HCT116 (cell line): ENCODE data around the gene SDK1. TPM values are rescaled to one million over a fixed set of nuclear protein-coding genes. Genes with fewer than 3 reads are reported as not detected.

Experiments used
- ATAC-seq: fragments of 200-7000 bp; cut with Tn5 transposase; 2 replicates; pipeline ENCODE4 v1.9.1; 2020; ENCODE audit warnings: mild to moderate bottlenecking, moderate library complexity
- BruUV-seq: library from RNA; stranded (reverse); fragments of 400-500 nt; replicated peaks from 2 replicates; lab custom pipeline; 2021; lab: Mats Ljungman, UMichigan
- CTCF ChIA-PET: fragments of 300-600 bp; sonication (Branson Sonifier 250); formaldehyde crosslinking; loops from one replicate; lab custom pipeline; 2021; ENCODE audit warnings: antibody characterized with exemption; lab: Charles Lee
- POLR2A ChIA-PET: fragments of 300-600, 350-600 bp; sonication (Branson Sonifier 250); formaldehyde crosslinking; loops from one replicate; lab custom pipeline; 2021; ENCODE audit warnings: antibody characterized with exemption; lab: Charles Lee
- RAD21 ChIA-PET, 2 experiments: fragments of 300-600 bp; sonication (Branson Sonifier 250); formaldehyde crosslinking; loops; one replicate each; lab custom pipeline; 2023; ENCODE audit warnings: low total read pairs in 2 of 2; ENCODE audit not compliant: uncharacterized antibody in 2 of 2, unreplicated experiment in 2 of 2, low non-redundant PET in 1 of 2; lab: Charles Lee
- DNase-seq: peaks from one replicate; pipeline ENCODE4 v3.0.0-alpha.2; 2010; ENCODE audit warnings: low read depth, low spot score
- H2AFZ ChIP-seq: fragments of 200-600 bp; shearing (Covaris generic), sonication (generic); 2 replicates; pipeline ENCODE4 v1.6.1; 2017; ENCODE audit warnings: low read depth, mixed run types, mixed read lengths, antibody characterized with exemption, low read length; ENCODE audit not compliant: poor library complexity, severe bottlenecking
- H3K27ac ChIP-seq: 2 replicates; pipeline ENCODE4 v1.5.1; 2012; ENCODE audit warnings: low read depth, low read length
- H3K27me3 ChIP-seq: fragments of 200-600 bp; sonication (generic); 2 replicates; pipeline ENCODE4 v1.6.1; 2016; ENCODE audit warnings: mixed run types, low read length, mixed read lengths; ENCODE audit not compliant: insufficient read depth
- H3K36me3 ChIP-seq, 2 experiments: fragments of 200-500 bp in 1 of 2; fragments of 200-600 bp in 1 of 2; sonication (Bioruptor generic) in 1 of 2; sonication (generic) in 1 of 2; 2 replicates each; pipeline versions ENCODE4 v1.5.1 to v1.6.1; 2014 to 2016; ENCODE audit warnings: low read length in 2 of 2, inconsistent platforms in 1 of 2, mixed read lengths in 1 of 2, mixed run types in 1 of 2; ENCODE audit not compliant: insufficient read depth in 2 of 2, control insufficient read depth in 1 of 2
- H3K4me1 ChIP-seq, 2 experiments: fragments of 200-600 bp in 1 of 2; sonication (generic) in 1 of 2; 2 replicates each; pipeline versions ENCODE4 v1.5.1 to v1.6.1; 2012 to 2017; ENCODE audit warnings: low read length in 2 of 2, inconsistent platforms in 1 of 2, mild to moderate bottlenecking in 1 of 2, mixed read lengths in 1 of 2, mixed run types in 1 of 2, moderate library complexity in 1 of 2; ENCODE audit not compliant: insufficient read depth in 2 of 2, control insufficient read depth in 1 of 2
- H3K4me2 ChIP-seq: fragments of 200-600 bp; sonication (generic); 2 replicates; pipeline ENCODE4 v1.6.1; 2017; ENCODE audit warnings: mixed run types, low read length, mixed read lengths
- H3K4me3 ChIP-seq, 2 experiments: fragments of 200-600 bp in 1 of 2; sonication (generic) in 1 of 2; replicated peaks in 1 of 2; 2 replicates each; pipeline ENCODE4 v1.5.1; 2011 to 2016; ENCODE audit warnings: low read length in 2 of 2, control low read depth in 1 of 2, low read depth in 1 of 2, mild to moderate bottlenecking in 1 of 2, mixed read lengths in 1 of 2, mixed run types in 1 of 2
- H3K79me2 ChIP-seq: fragments of 200-600 bp; sonication (generic); 2 replicates; pipeline ENCODE4 v1.6.1; 2017; ENCODE audit warnings: mild to moderate bottlenecking, mixed run types, low read length, moderate library complexity, mixed read lengths; ENCODE audit not compliant: insufficient read depth
- H3K9ac ChIP-seq: fragments of 200-600 bp; sonication (generic); 2 replicates; pipeline ENCODE4 v1.6.1; 2016; ENCODE audit warnings: low read length, mixed read lengths
- H3K9me2 ChIP-seq: fragments of 200-600 bp; sonication (generic), shearing (Covaris generic); 2 replicates; pipeline ENCODE4 v1.6.1; 2017; ENCODE audit warnings: mixed run types, mild to moderate bottlenecking, moderate library complexity; ENCODE audit not compliant: insufficient read depth
- H3K9me3 ChIP-seq, 2 experiments: fragments of 200-500 bp in 1 of 2; fragments of 200-600 bp in 1 of 2; sonication (Bioruptor generic) in 1 of 2; sonication (generic) in 1 of 2; 2 replicates each; pipeline ENCODE4 v1.6.1; 2014 to 2017; ENCODE audit warnings: low read length in 2 of 2, mixed read lengths in 2 of 2, inconsistent platforms in 1 of 2, low read depth in 1 of 2, mild to moderate bottlenecking in 1 of 2, mixed run types in 1 of 2, moderate library complexity in 1 of 2; ENCODE audit not compliant: control insufficient read depth in 1 of 2, insufficient read depth in 1 of 2
- H4K20me1 ChIP-seq: fragments of 200-600 bp; sonication (generic), shearing (Covaris generic); 2 replicates; pipeline ENCODE4 v1.6.1; 2017; ENCODE audit warnings: mixed run types, mild to moderate bottlenecking, moderate library complexity; ENCODE audit not compliant: insufficient read depth
- CBX3 ChIP-seq: IDR thresholded peaks from 2 replicates; pipeline ENCODE4 v1.6.1; 2012; ENCODE audit warnings: low read depth
- EGR1 ChIP-seq: IDR thresholded peaks from 2 replicates; pipeline ENCODE4 v1.6.1; 2012; ENCODE audit warnings: low read depth
- ELF1 ChIP-seq: IDR thresholded peaks from 2 replicates; pipeline ENCODE4 v1.6.1; 2012; ENCODE audit warnings: low read depth, borderline replicate concordance
- EZH2 ChIP-seq: fragments of 200-600 bp; sonication (generic); IDR thresholded peaks from 2 replicates; pipeline ENCODE4 v1.6.1; 2017; ENCODE audit warnings: antibody characterized with exemption, mixed run types
- EZH2phosphoT487 ChIP-seq: fragments of 200-600 bp; IDR thresholded peaks from 2 replicates; pipeline ENCODE4 v1.6.1; 2018; ENCODE audit warnings: antibody characterized with exemption, borderline replicate concordance
- FOSL1 ChIP-seq: IDR thresholded peaks from 2 replicates; pipeline ENCODE4 v1.6.1; 2012; ENCODE audit warnings: low read depth
- RAD21 ChIP-seq: IDR thresholded peaks from 2 replicates; pipeline ENCODE4 v1.6.1; 2012; ENCODE audit warnings: low read depth, mild to moderate bottlenecking
- ZFX ChIP-seq: fragments of 450-650 bp; IDR thresholded peaks from 2 replicates; pipeline ENCODE4 v1.6.1; 2017
- intact Hi-C: fragments of 100-400 bp; cut with micrococcal nuclease; formaldehyde crosslinking; loops from 2 replicates; pipeline ENCODE4 v1.10.0; 2022
- total RNA-seq: library from RNA; stranded (reverse); gene quantifications from one replicate; pipeline ENCODE4 v1.2.1, GENCODE V29; 2021; ENCODE audit not compliant: unreplicated experiment
- TF ChIP-seq, protein P1 (sequence below): IDR thresholded peaks from 2 replicates; pipeline ENCODE4 v1.6.1; 2012; ENCODE audit warnings: low read depth
- TF ChIP-seq, protein P2 (sequence below): IDR thresholded peaks from 2 replicates; pipeline ENCODE4 v1.6.1; 2011; ENCODE audit warnings: mild to moderate bottlenecking, low read length, moderate library complexity; ENCODE audit not compliant: insufficient replicate concordance; ENCODE audit errors: extremely low read depth
- TF ChIP-seq, protein P3 (sequence below): IDR thresholded peaks from 2 replicates; pipeline ENCODE4 v1.6.1; 2012

The SDK1 gene
- total RNA-seq, 1 experiment from 2014 or later: 0.05 TPM

DNA sequence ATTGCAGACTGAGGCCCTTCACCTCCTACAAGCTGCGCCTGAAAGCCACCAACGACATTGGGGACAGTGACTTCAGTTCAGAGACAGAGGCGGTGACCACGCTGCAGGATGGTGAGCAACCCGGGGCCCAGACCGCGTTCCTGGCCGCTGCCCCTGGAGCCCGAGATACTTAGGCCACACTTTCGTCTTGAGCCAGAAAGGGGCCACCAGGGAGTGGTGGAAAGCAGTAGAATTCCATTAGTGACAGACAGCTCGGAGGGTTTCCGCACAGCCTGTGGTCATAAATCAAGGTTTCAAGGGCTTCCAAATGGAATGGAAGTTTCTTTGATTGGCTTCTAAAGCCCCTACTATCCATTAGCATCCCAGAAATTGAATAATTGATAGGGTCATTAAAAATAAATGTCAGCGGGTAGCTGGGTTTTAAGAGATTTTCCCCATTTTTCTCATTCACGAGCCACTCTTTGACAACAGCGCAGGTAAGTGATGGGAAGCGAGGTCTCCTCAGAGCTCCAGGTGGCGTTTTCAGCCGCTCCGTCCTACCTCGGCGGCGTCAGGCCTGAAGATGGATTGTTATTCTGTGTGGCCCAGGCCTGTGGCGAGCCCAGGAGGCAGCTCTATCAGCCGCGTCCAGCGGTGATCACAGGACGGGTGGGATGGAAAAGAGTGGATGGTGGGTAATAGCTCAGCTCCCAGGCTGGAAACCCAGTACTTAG is 857.5 kb downstream of the SDK1 start:
- H3K27ac ChIP-seq: no peak overlapping the region
- H3K36me3 ChIP-seq: no peaks in the 10 kb centered on the region
- H4K20me1 ChIP-seq: no peaks in the 10 kb centered on the region
- H2AFZ ChIP-seq: no peak overlapping the region
- no peak overlapping the region for H3K4me3 ChIP-seq
- no peak overlapping the region for H3K9ac ChIP-seq
- DNase-seq (no peak), ATAC-seq (no peak)
- ChIA-PET RAD21 (no interaction called here), POLR2A (no interaction called here), CTCF (no interaction called here)
- intact Hi-C loops: no loop called here
- H3K4me1 ChIP-seq: no peaks in the 10 kb centered on the region
- no peaks in the 10 kb centered on the region for H3K9me2 ChIP-seq
- no TSS peak for BruUV-seq
- no peaks in the 10 kb centered on the region for H3K79me2 ChIP-seq
- no peak overlapping the region for H3K4me2 ChIP-seq
- H3K9me3 ChIP-seq: no peaks in the 10 kb centered on the region
- H3K27me3 ChIP-seq: no peaks in the 10 kb centered on the region
- TF ChIP-seq ZFX (no peak), FOSL1 (no peak), RAD21 (no peak), CBX3 (no peak)

DNA sequence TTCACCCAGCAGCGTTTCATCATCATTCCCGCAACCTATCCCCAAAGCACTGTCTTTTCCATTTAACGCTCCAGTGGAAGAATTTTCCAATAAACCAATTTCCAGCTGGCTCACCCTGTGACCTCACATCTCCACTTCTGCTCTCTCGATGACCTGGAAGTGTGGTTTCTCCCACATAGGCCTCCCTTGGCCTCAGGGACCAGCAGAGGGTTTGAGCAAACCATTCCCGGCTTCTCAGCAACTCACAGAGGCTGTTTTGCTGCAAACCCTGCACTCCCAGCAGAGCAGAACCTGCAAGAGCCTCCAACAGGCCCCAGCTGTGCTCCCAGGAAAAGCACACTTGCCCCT is 858.1 kb downstream of the SDK1 start:
- POLR2A ChIA-PET: no interaction called here

More for the DNA sequence above, 858.1 kb downstream of the SDK1 start:
- Histone ChIP-seq H3K36me3 (no peaks in the 10 kb centered on the region), H3K4me1 (no peaks in the 10 kb centered on the region), H3K9ac (no peak overlapping the region), H3K4me2 (no peak overlapping the region), H3K27me3 (no peaks in the 10 kb centered on the region), H3K9me3 (no peaks in the 10 kb centered on the region), H3K4me3 (no peak overlapping the region), H3K79me2 (no peaks in the 10 kb centered on the region), H3K27ac (no peak overlapping the region), H3K9me2 (no peaks in the 10 kb centered on the region), H2AFZ (no peak overlapping the region), H4K20me1 (no peaks in the 10 kb centered on the region)
- CTCF ChIA-PET: no interaction called here
- DNase-seq (no peak), ATAC-seq (no peak)
- intact Hi-C loops: no loop called here
- TF ChIP-seq, protein P1, sequence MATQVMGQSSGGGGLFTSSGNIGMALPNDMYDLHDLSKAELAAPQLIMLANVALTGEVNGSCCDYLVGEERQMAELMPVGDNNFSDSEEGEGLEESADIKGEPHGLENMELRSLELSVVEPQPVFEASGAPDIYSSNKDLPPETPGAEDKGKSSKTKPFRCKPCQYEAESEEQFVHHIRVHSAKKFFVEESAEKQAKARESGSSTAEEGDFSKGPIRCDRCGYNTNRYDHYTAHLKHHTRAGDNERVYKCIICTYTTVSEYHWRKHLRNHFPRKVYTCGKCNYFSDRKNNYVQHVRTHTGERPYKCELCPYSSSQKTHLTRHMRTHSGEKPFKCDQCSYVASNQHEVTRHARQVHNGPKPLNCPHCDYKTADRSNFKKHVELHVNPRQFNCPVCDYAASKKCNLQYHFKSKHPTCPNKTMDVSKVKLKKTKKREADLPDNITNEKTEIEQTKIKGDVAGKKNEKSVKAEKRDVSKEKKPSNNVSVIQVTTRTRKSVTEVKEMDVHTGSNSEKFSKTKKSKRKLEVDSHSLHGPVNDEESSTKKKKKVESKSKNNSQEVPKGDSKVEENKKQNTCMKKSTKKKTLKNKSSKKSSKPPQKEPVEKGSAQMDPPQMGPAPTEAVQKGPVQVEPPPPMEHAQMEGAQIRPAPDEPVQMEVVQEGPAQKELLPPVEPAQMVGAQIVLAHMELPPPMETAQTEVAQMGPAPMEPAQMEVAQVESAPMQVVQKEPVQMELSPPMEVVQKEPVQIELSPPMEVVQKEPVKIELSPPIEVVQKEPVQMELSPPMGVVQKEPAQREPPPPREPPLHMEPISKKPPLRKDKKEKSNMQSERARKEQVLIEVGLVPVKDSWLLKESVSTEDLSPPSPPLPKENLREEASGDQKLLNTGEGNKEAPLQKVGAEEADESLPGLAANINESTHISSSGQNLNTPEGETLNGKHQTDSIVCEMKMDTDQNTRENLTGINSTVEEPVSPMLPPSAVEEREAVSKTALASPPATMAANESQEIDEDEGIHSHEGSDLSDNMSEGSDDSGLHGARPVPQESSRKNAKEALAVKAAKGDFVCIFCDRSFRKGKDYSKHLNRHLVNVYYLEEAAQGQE: no peak
- TF ChIP-seq ELF1 (no peak), EZH2 (no peak), EGR1 (no peak), FOSL1 (no peak), EZH2phosphoT487 (no peak)
- TF ChIP-seq, protein P2, sequence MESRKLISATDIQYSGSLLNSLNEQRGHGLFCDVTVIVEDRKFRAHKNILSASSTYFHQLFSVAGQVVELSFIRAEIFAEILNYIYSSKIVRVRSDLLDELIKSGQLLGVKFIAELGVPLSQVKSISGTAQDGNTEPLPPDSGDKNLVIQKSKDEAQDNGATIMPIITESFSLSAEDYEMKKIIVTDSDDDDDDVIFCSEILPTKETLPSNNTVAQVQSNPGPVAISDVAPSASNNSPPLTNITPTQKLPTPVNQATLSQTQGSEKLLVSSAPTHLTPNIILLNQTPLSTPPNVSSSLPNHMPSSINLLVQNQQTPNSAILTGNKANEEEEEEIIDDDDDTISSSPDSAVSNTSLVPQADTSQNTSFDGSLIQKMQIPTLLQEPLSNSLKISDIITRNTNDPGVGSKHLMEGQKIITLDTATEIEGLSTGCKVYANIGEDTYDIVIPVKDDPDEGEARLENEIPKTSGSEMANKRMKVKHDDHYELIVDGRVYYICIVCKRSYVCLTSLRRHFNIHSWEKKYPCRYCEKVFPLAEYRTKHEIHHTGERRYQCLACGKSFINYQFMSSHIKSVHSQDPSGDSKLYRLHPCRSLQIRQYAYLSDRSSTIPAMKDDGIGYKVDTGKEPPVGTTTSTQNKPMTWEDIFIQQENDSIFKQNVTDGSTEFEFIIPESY: no peak
- TF ChIP-seq, protein P3, sequence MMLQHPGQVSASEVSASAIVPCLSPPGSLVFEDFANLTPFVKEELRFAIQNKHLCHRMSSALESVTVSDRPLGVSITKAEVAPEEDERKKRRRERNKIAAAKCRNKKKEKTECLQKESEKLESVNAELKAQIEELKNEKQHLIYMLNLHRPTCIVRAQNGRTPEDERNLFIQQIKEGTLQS: no peak
- RAD21 ChIA-PET: no interaction called here
- no TSS peak for BruUV-seq
